ENCODE data around the gene ATP5F1E.

ATP5F1E gene

GRCh38 chr20:59040667-59041066 lies 8.5 kb upstream of the ATP5F1E start:
- Histone ChIP-seq H3K79me2 (ENCODE audit: insufficient read depth, low read length) (peaks cover 49% of the 10 kb centered on the region), H4K20me1 (ENCODE audit: insufficient read depth, low read length) (no peaks in the 10 kb centered on the region), H3F3A (ENCODE audit: insufficient read depth, low read length) (0 out of 2 replicates have a peak, but pooled peaks cover 3% of the 10 kb centered on the region), H3K4me1 (ENCODE audit: insufficient read depth, low read length, severe bottlenecking) (peaks cover 48% of the 10 kb centered on the region), H3K9ac (ENCODE audit: low read length) (peak overlapping the region; percentile 82; the same call in 1 of the 2 replicates), H3K36me3 (ENCODE audit: insufficient read depth, low read length) (peaks cover 52% of the 10 kb centered on the region), H2AFZ (ENCODE audit: low read length) (no peak overlapping the region), H3K4me2 (ENCODE audit: low read length) (peak overlapping the region; percentile 80), H3K27me3 (ENCODE audit: insufficient read depth, low read length) (no peaks in the 10 kb centered on the region), H3K27ac (ENCODE audit: low read depth, low read length, poor library complexity, severe bottlenecking) (no peak overlapping the region), H3K9me2 (ENCODE audit: low read depth, low read length) (no peaks in the 10 kb centered on the region), H3K9me3 (ENCODE audit: low read length) (no peaks in the 10 kb centered on the region), H3K4me3 (ENCODE audit: low read depth, low read length, poor library complexity, severe bottlenecking) (peak overlapping the region; percentile 86)
- TF ChIP-seq CTCF (IDR thresholded peaks at IDR 0.05; ENCODE audit: low read length) (no peak), EZH2 (IDR thresholded peaks at IDR 0.05; ENCODE audit: borderline replicate concordance, low read length) (no peak)

GRCh38 chr20:59039233-59039632 lies 7.1 kb upstream of the ATP5F1E start:
- Histone ChIP-seq H3K27ac (ENCODE audit: low read depth, low read length, poor library complexity, severe bottlenecking) (no peak overlapping the region), H3K4me1 (ENCODE audit: insufficient read depth, low read length, severe bottlenecking) (peaks cover 46% of the 10 kb centered on the region), H3K4me2 (ENCODE audit: low read length) (peak overlapping the region; percentile 80), H3K27me3 (ENCODE audit: insufficient read depth, low read length) (no peaks in the 10 kb centered on the region), H3K9me3 (ENCODE audit: low read length) (no peaks in the 10 kb centered on the region), H4K20me1 (ENCODE audit: insufficient read depth, low read length) (no peaks in the 10 kb centered on the region), H3K9me2 (ENCODE audit: low read depth, low read length) (no peaks in the 10 kb centered on the region), H3F3A (ENCODE audit: insufficient read depth, low read length) (peaks cover 6% of the 10 kb centered on the region; the same call in 1 of the 2 replicates), H2AFZ (ENCODE audit: low read length) (no peak overlapping the region), H3K9ac (ENCODE audit: low read length) (peak overlapping the region; percentile 26; the same call in 1 of the 2 replicates), H3K36me3 (ENCODE audit: insufficient read depth, low read length) (peaks cover 65% of the 10 kb centered on the region), H3K79me2 (ENCODE audit: insufficient read depth, low read length) (peaks cover 49% of the 10 kb centered on the region), H3K4me3 (ENCODE audit: low read depth, low read length, poor library complexity, severe bottlenecking) (no peak overlapping the region)
- no peak for TF ChIP-seq CTCF (IDR thresholded peaks at IDR 0.05; ENCODE audit: low read length)
- no peak for TF ChIP-seq EZH2 (IDR thresholded peaks at IDR 0.05; ENCODE audit: borderline replicate concordance, low read length)

GRCh38 chr20:59037386-59037785 lies 5.3 kb upstream of the ATP5F1E start:
- Histone ChIP-seq H3K36me3 (ENCODE audit: insufficient read depth, low read length) (peaks cover 76% of the 10 kb centered on the region), H3K9me3 (ENCODE audit: low read length) (no peaks in the 10 kb centered on the region), H3K27ac (ENCODE audit: low read depth, low read length, poor library complexity, severe bottlenecking) (no peak overlapping the region), H3K9me2 (ENCODE audit: low read depth, low read length) (no peaks in the 10 kb centered on the region), H3K79me2 (ENCODE audit: insufficient read depth, low read length) (peaks cover 48% of the 10 kb centered on the region), H3K4me1 (ENCODE audit: insufficient read depth, low read length, severe bottlenecking) (peaks cover 44% of the 10 kb centered on the region), H3K9ac (ENCODE audit: low read length) (no peak overlapping the region), H4K20me1 (ENCODE audit: insufficient read depth, low read length) (no peaks in the 10 kb centered on the region), H3K4me3 (ENCODE audit: low read depth, low read length, poor library complexity, severe bottlenecking) (no peak overlapping the region), H3F3A (ENCODE audit: insufficient read depth, low read length) (peaks cover 13% of the 10 kb centered on the region), H2AFZ (ENCODE audit: low read length) (no peak overlapping the region), H3K4me2 (ENCODE audit: low read length) (no peak overlapping the region), H3K27me3 (ENCODE audit: insufficient read depth, low read length) (no peaks in the 10 kb centered on the region)
- no peak for TF ChIP-seq EZH2 (IDR thresholded peaks at IDR 0.05; ENCODE audit: borderline replicate concordance, low read length)
- TF ChIP-seq CTCF (IDR thresholded peaks at IDR 0.05; ENCODE audit: low read length): no peak
